ENCODE measurements around the gene MAD1L1.

The MAD1L1 gene

GRCh38 chr7:2085804-2086203 is 146.9 kb downstream of the MAD1L1 start:
- peaks cover 3% of the 10 kb centered on the region for H4K20me1 ChIP-seq (ENCODE audit: insufficient read depth, low read length)
- no peak overlapping the region for H2AFZ ChIP-seq (ENCODE audit: low read depth, low read length)
- no peaks in the 10 kb centered on the region for H3K9me3 ChIP-seq (ENCODE audit: insufficient read depth, low read length, severe bottlenecking)
- DNase-seq: no peak
- no peak overlapping the region for H3K4me3 ChIP-seq (ENCODE audit: low read depth in 1 of 2, low read length in 2 of 2)
- H3K27me3 ChIP-seq (ENCODE audit: insufficient read depth, low read length, poor library complexity): no peaks in the 10 kb centered on the region
- H3K79me2 ChIP-seq (ENCODE audit: insufficient read depth, low read length): no peaks in the 10 kb centered on the region
- peaks cover 28% of the 10 kb centered on the region for H3K36me3 ChIP-seq (ENCODE audit: insufficient read depth, low read length)
- H3K4me1 ChIP-seq (ENCODE audit: insufficient read depth, low read length): no peaks in the 10 kb centered on the region
- no peak overlapping the region for H3K27ac ChIP-seq (ENCODE audit: low read length)
- no peak overlapping the region for H3K9ac ChIP-seq (ENCODE audit: low read depth, low read length)
- TF ChIP-seq CTCF (IDR thresholded peaks at IDR 0.05; ENCODE audit: borderline replicate concordance, extremely low read depth, low read length, poor library complexity, severe bottlenecking): no peak
- no peak for TF ChIP-seq EZH2 (IDR thresholded peaks at IDR 0.05; ENCODE audit: borderline replicate concordance, low read depth, low read length, severe bottlenecking)
- H3K4me2 ChIP-seq (ENCODE audit: insufficient read depth, low read length): no peak overlapping the region
- ATAC-seq (ENCODE audit: insufficient read depth, low read depth): no peak

- H3K9ac ChIP-seq (ENCODE audit: low read depth, low read length): no peak overlapping the region
- H3K4me2 ChIP-seq (ENCODE audit: insufficient read depth, low read length): no peak overlapping the region
- H4K20me1 ChIP-seq (ENCODE audit: insufficient read depth, low read length): peaks cover 3% of the 10 kb centered on the region; the same call in 1 of the 2 replicates
- ATAC-seq (ENCODE audit: insufficient read depth, low read depth) (no peak), DNase-seq (no peak)
- H3K4me1 ChIP-seq (ENCODE audit: insufficient read depth, low read length): no peaks in the 10 kb centered on the region
- H3K79me2 ChIP-seq (ENCODE audit: insufficient read depth, low read length): no peaks in the 10 kb centered on the region
- no peaks in the 10 kb centered on the region for H3K27me3 ChIP-seq (ENCODE audit: insufficient read depth, low read length, poor library complexity)
- no peak overlapping the region for H2AFZ ChIP-seq (ENCODE audit: low read depth, low read length)
- TF ChIP-seq CTCF (IDR thresholded peaks at IDR 0.05; ENCODE audit: borderline replicate concordance, extremely low read depth, low read length, poor library complexity, severe bottlenecking) (no peak), EZH2 (IDR thresholded peaks at IDR 0.05; ENCODE audit: borderline replicate concordance, low read depth, low read length, severe bottlenecking) (no peak)
- H3K36me3 ChIP-seq (ENCODE audit: insufficient read depth, low read length): peaks cover 31% of the 10 kb centered on the region
- no peaks in the 10 kb centered on the region for H3K9me3 ChIP-seq (ENCODE audit: insufficient read depth, low read length, severe bottlenecking)
- H3K27ac ChIP-seq (ENCODE audit: low read length): peak overlapping the region; percentile 20; the same call in 1 of the 2 replicates
- no peak overlapping the region for H3K4me3 ChIP-seq (ENCODE audit: low read depth in 1 of 2, low read length in 2 of 2)
Measured at GRCh38 chr7:2084781-2085505, 147.8 kb downstream of the MAD1L1 start.

- Histone ChIP-seq H4K20me1 (ENCODE audit: insufficient read depth, low read length) (peaks cover 3% of the 10 kb centered on the region; the same call in 1 of the 2 replicates), H3K79me2 (ENCODE audit: insufficient read depth, low read length) (no peaks in the 10 kb centered on the region), H3K36me3 (ENCODE audit: insufficient read depth, low read length) (peaks cover 27% of the 10 kb centered on the region), H3K27me3 (ENCODE audit: insufficient read depth, low read length, poor library complexity) (no peaks in the 10 kb centered on the region), H3K27ac (ENCODE audit: low read length) (no peak overlapping the region), H2AFZ (ENCODE audit: low read depth, low read length) (no peak overlapping the region), H3K4me2 (ENCODE audit: insufficient read depth, low read length) (no peak overlapping the region), H3K4me3 (ENCODE audit: low read depth in 1 of 2, low read length in 2 of 2) (no peak overlapping the region), H3K9ac (ENCODE audit: low read depth, low read length) (no peak overlapping the region), H3K4me1 (ENCODE audit: insufficient read depth, low read length) (no peaks in the 10 kb centered on the region), H3K9me3 (ENCODE audit: insufficient read depth, low read length, severe bottlenecking) (no peaks in the 10 kb centered on the region)
- DNase-seq: no peak
- no peak for TF ChIP-seq EZH2 (IDR thresholded peaks at IDR 0.05; ENCODE audit: borderline replicate concordance, low read depth, low read length, severe bottlenecking)
- ATAC-seq (ENCODE audit: insufficient read depth, low read depth): no peak
Measured at GRCh38 chr7:2084331-2084730, 148.4 kb downstream of the MAD1L1 start.

GRCh38 chr7:2083362-2083761 is 149.4 kb downstream of the MAD1L1 start:
- ATAC-seq (ENCODE audit: insufficient read depth, low read depth): no peak
- Histone ChIP-seq H3K27ac (ENCODE audit: low read length) (no peak overlapping the region), H2AFZ (ENCODE audit: low read depth, low read length) (no peak overlapping the region), H3K4me3 (ENCODE audit: low read depth in 1 of 2, low read length in 2 of 2) (no peak overlapping the region), H3K9ac (ENCODE audit: low read depth, low read length) (no peak overlapping the region), H3K36me3 (ENCODE audit: insufficient read depth, low read length) (peaks cover 27% of the 10 kb centered on the region), H3K79me2 (ENCODE audit: insufficient read depth, low read length) (no peaks in the 10 kb centered on the region), H3K9me3 (ENCODE audit: insufficient read depth, low read length, severe bottlenecking) (no peaks in the 10 kb centered on the region), H3K4me2 (ENCODE audit: insufficient read depth, low read length) (no peak overlapping the region), H3K4me1 (ENCODE audit: insufficient read depth, low read length) (no peaks in the 10 kb centered on the region), H3K27me3 (ENCODE audit: insufficient read depth, low read length, poor library complexity) (no peaks in the 10 kb centered on the region), H4K20me1 (ENCODE audit: insufficient read depth, low read length) (peaks cover 3% of the 10 kb centered on the region; the same call in 1 of the 2 replicates)
- no peak for DNase-seq
- TF ChIP-seq CTCF (IDR thresholded peaks at IDR 0.05; ENCODE audit: borderline replicate concordance, extremely low read depth, low read length, poor library complexity, severe bottlenecking): no peak
- TF ChIP-seq EZH2 (IDR thresholded peaks at IDR 0.05; ENCODE audit: borderline replicate concordance, low read depth, low read length, severe bottlenecking): no peak

Data from DND-41 (cell line).